Measurements from ENCODE around the gene CANX. TPM values are rescaled to one million over a fixed set of nuclear protein-coding genes. Genes with fewer than 3 reads are reported as not detected.

Gene CANX
- polyA plus RNA-seq, 2 of the 4 experiments (the other 2 are of a cell fraction), result 433 to 1,000 TPM

GRCh38 chr5:179697993-179698934, 503 bp upstream of the CANX start (continued):
- TF ChIP-seq RCOR1 (IDR thresholded peaks at IDR 0.05; ENCODE audit: low read depth, low read length), result no peak
- TF ChIP-seq MAZ (IDR thresholded peaks at IDR 0.05; ENCODE audit: borderline replicate concordance, low read depth, low read length), result no peak
- TF ChIP-seq ZSCAN20 (CRISPR knock-in tag; IDR thresholded peaks at IDR 0.05), result no peak
- 0 out of 5 replicates have a peak, but pooled peaks of 1 of the 2 experiments have one; percentile 14 for TF ChIP-seq RAD21 (conservative IDR thresholded peaks at IDR 0.05 in 1 of 2, IDR thresholded peaks at IDR 0.05 in 1 of 2)

- ChIA-PET POLR2A (interaction anchor here (1.2 kb wide), 1 partner anchor 33 kb away, joined by 4 read pairs; the partner anchor contains the start of gene MAML1), CTCF (interaction anchor here (1.1 kb wide), 1 partner anchor 30 kb away, joined by 4 read pairs; no protein-coding TSS in a partner anchor)
- WGBS (ENCODE audit: missing lambda C conversion rate), result 2% methylated on average over 19 of the region's 19 CpGs
- DNase-seq (ENCODE audit: low read depth in 1 of 2, low spot score in 1 of 2) (peak; percentile 29 to 52), ATAC-seq (no peak), FAIRE-seq (no peak)
- Histone ChIP-seq H3K27ac (peak overlapping the region; percentile 98), H3K4me3 (peak overlapping the region; percentile 97), H3K4me1 (peaks cover 12% of the 10 kb centered on the region; the same call in 1 of the 3 replicates), H3K9me3 (no peaks in the 10 kb centered on the region), H3K4me2 (peak overlapping the region; percentile 88)
- TF ChIP-seq NPAS2 (CRISPR knock-in tag; IDR thresholded peaks at IDR 0.05; ENCODE audit: borderline replicate concordance) (no peak), POLR2AphosphoS2 (conservative IDR thresholded peaks at IDR 0.05; ENCODE audit: low read length) (0 out of 2 replicates have a peak, but pooled peaks have one; percentile 34), ELK1 (IDR thresholded peaks at IDR 0.05; ENCODE audit: low read depth, low read length) (no peak), ZC3H11A (IDR thresholded peaks at IDR 0.05) (no peak), REST (IDR thresholded peaks at IDR 0.05) (peak; percentile 25; the same call in 1 of the 2 replicates)
These were observed 960 bp downstream of the CANX start for GRCh38 chr5:179699616-179700237.

- Histone ChIP-seq H3K4me2 (peak overlapping the region; percentile 88), H3K9me3 (no peaks in the 10 kb centered on the region), H3K27ac (peak overlapping the region; percentile 98; a peak in 4 of 6 replicates), H3K4me1 (peaks cover 12% of the 10 kb centered on the region; the same call in 1 of the 3 replicates), H3K4me3 (peak overlapping the region; percentile 97)
- ChIA-PET POLR2A (interaction anchor here (1.2 kb wide), 1 partner anchor 32 kb away, joined by 4 read pairs; the partner anchor contains the start of gene MAML1), CTCF (interaction anchor here (1.1 kb wide), 2 partner anchors 29 to 102 kb away, joined by 3 to 4 read pairs; no protein-coding TSS in a partner anchor)
- 64% methylated on average over 7 of the region's 7 CpGs for WGBS (ENCODE audit: missing lambda C conversion rate)
- FAIRE-seq, result no peak
- ATAC-seq, result no peak
- DNase-seq (ENCODE audit: low read depth in 1 of 2, low spot score in 1 of 2), result no peak
- TF ChIP-seq ESRRA (IDR thresholded peaks at IDR 0.05; ENCODE audit: borderline replicate concordance, low read length) (no peak), KDM5A (IDR thresholded peaks at IDR 0.05) (no peak), CEBPB (IDR thresholded peaks at IDR 0.05) (peak in 1 of 2 experiments; percentile 41; a peak in 2 of 4 replicates), SMC3 (IDR thresholded peaks at IDR 0.05) (no peak)
These were observed 1.7 kb downstream of the CANX start for GRCh38 chr5:179700401-179700918.
